Mesenchymal stem cell (in vitro differentiated cells and primary cell): ENCODE results near the gene RNF10.

Experiments used
- DNase-seq: peaks from one replicate; pipeline ENCODE4 v3.0.0-alpha.2; 2013
- H2AFZ ChIP-seq: one replicate; pipeline ENCODE4 v1.6.1; 2013; ENCODE audit warnings: low read depth, mild to moderate bottlenecking, control low read depth, inconsistent platforms, low read length, moderate library complexity
- H2AK5ac ChIP-seq: 2 replicates; pipeline ENCODE4 v1.6.1; 2013; ENCODE audit warnings: low read length, moderate library complexity, mild to moderate bottlenecking, inconsistent platforms; ENCODE audit not compliant: severe bottlenecking
- H2BK120ac ChIP-seq: one replicate; pipeline ENCODE4 v1.6.1; 2013; ENCODE audit warnings: low read depth, mild to moderate bottlenecking, inconsistent platforms, low read length, moderate library complexity
- H2BK12ac ChIP-seq, 2 experiments: one replicate each; pipeline ENCODE4 v1.6.1; 2013; ENCODE audit warnings: inconsistent platforms in 2 of 2, low read length in 2 of 2, mild to moderate bottlenecking in 2 of 2, moderate library complexity in 2 of 2, control low read depth in 1 of 2
- H2BK15ac ChIP-seq: one replicate; pipeline ENCODE4 v1.6.1; 2013; ENCODE audit warnings: mild to moderate bottlenecking, low read depth, inconsistent platforms; ENCODE audit not compliant: poor library complexity, severe bottlenecking
- H2BK5ac ChIP-seq: 2 replicates; pipeline ENCODE4 v1.6.1; 2013; ENCODE audit warnings: low read depth, mild to moderate bottlenecking, low read length, control low read depth, inconsistent platforms; ENCODE audit not compliant: poor library complexity, severe bottlenecking
- H3K14ac ChIP-seq, 2 experiments: one replicate each; pipeline ENCODE4 v1.6.1; 2013; ENCODE audit warnings: inconsistent platforms in 2 of 2, low read length in 2 of 2, control low read depth in 1 of 2, mild to moderate bottlenecking in 1 of 2, moderate library complexity in 1 of 2
- H3K18ac ChIP-seq, 2 experiments: one replicate each; pipeline ENCODE4 v1.6.1; 2013; ENCODE audit warnings: inconsistent platforms in 2 of 2, low read length in 2 of 2, control low read depth in 1 of 2, low read depth in 1 of 2, mild to moderate bottlenecking in 1 of 2
- H3K23ac ChIP-seq, 2 experiments: one replicate each; pipeline ENCODE4 v1.6.1; 2013; ENCODE audit warnings: inconsistent platforms in 2 of 2, low read length in 2 of 2, mild to moderate bottlenecking in 2 of 2, moderate library complexity in 2 of 2, control low read depth in 1 of 2
- H3K27ac ChIP-seq: 2 replicates; pipeline ENCODE4 v1.5.1; 2013; ENCODE audit warnings: mild to moderate bottlenecking, moderate library complexity, low read length, control low read depth, inconsistent platforms; ENCODE audit not compliant: poor library complexity, severe bottlenecking
- H3K27me3 ChIP-seq, 2 experiments: 2 replicates each; pipeline versions ENCODE4 v1.6.1 to v1.7.0; 2013; ENCODE audit warnings: low read length in 2 of 2, mild to moderate bottlenecking in 2 of 2, moderate library complexity in 2 of 2, control low read depth in 1 of 2, inconsistent platforms in 1 of 2; ENCODE audit not compliant: control insufficient read depth in 1 of 2, insufficient read depth in 1 of 2
- H3K36me3 ChIP-seq, 2 experiments: 2 replicates each; pipeline versions ENCODE4 v1.6.1 to v1.7.0; 2013; ENCODE audit warnings: low read length in 2 of 2, control low read depth in 1 of 2, inconsistent platforms in 1 of 2, low read depth in 1 of 2, mild to moderate bottlenecking in 1 of 2; ENCODE audit not compliant: insufficient read depth in 2 of 2, control insufficient read depth in 1 of 2
- H3K4ac ChIP-seq, 2 experiments: one replicate each; pipeline ENCODE4 v1.6.1; 2013; ENCODE audit warnings: inconsistent platforms in 2 of 2, low read length in 2 of 2, mild to moderate bottlenecking in 2 of 2, moderate library complexity in 2 of 2, control low read depth in 1 of 2, low read depth in 1 of 2
- H3K4me1 ChIP-seq: 2 replicates; pipeline ENCODE4 v1.6.1; 2013; ENCODE audit warnings: low read depth, low read length, control low read depth; ENCODE audit not compliant: control insufficient read depth, insufficient read depth
- H3K4me2 ChIP-seq: 2 replicates; pipeline ENCODE4 v1.6.1; 2013; ENCODE audit warnings: low read length, mild to moderate bottlenecking, inconsistent platforms; ENCODE audit not compliant: poor library complexity, severe bottlenecking
- H3K4me3 ChIP-seq, 2 experiments: 2 replicates each; pipeline versions ENCODE4 v1.5.1 to v1.7.0; 2013; ENCODE audit warnings: low read length in 2 of 2, mild to moderate bottlenecking in 2 of 2, control low read depth in 1 of 2, low read depth in 1 of 2; ENCODE audit not compliant: insufficient read depth in 1 of 2
- H3K79me1 ChIP-seq: replicated peaks from 2 replicates; pipeline ENCODE4 v1.6.1; 2013; ENCODE audit warnings: mild to moderate bottlenecking, control low read depth, low read length, inconsistent platforms; ENCODE audit not compliant: poor library complexity, severe bottlenecking
- H3K9ac ChIP-seq: 2 replicates; pipeline ENCODE4 v1.7.0; 2013; ENCODE audit warnings: mild to moderate bottlenecking, low read length, moderate library complexity
- H3K9me3 ChIP-seq: 2 replicates; pipeline ENCODE4 v1.7.0; 2013; ENCODE audit warnings: mild to moderate bottlenecking, low read length; ENCODE audit not compliant: control insufficient read depth
- H4K8ac ChIP-seq: one replicate; pipeline ENCODE4 v1.6.1; 2013; ENCODE audit warnings: inconsistent platforms, mild to moderate bottlenecking, low read length, moderate library complexity
- H4K91ac ChIP-seq: one replicate; pipeline ENCODE4 v1.6.1; 2013; ENCODE audit warnings: mild to moderate bottlenecking, low read length, inconsistent platforms
- WGBS: methylation state at CpG from one replicate; pipeline ENCODE4 v1.1.7; 2013; ENCODE audit warnings: mixed read lengths; 5-methylcytosine and 5-hydroxymethylcytosine counted together

The RNF10 gene

DNA sequence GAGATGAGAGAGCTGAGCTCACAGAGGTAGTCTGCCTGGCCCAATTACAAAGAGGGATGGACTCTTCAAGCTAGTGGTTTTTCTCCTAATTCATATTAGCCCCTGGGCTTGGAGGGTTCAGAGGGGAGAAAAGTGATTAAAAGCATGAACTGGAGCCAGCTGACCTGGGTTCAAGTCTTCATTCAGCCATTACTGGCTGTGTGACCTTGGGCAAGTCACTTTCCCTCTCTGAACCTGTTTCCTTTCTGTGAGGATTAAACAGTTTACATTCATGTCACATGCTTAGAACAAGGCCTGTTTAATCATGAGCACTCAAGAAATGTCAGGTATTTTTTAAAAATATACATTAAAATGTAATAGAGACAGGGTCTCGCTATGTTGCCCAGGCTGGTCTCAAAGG, 54.2 kb downstream of the RNF10 start:
- WGBS: 89% methylated on average over 1 of the region's 1 CpG

DNA sequence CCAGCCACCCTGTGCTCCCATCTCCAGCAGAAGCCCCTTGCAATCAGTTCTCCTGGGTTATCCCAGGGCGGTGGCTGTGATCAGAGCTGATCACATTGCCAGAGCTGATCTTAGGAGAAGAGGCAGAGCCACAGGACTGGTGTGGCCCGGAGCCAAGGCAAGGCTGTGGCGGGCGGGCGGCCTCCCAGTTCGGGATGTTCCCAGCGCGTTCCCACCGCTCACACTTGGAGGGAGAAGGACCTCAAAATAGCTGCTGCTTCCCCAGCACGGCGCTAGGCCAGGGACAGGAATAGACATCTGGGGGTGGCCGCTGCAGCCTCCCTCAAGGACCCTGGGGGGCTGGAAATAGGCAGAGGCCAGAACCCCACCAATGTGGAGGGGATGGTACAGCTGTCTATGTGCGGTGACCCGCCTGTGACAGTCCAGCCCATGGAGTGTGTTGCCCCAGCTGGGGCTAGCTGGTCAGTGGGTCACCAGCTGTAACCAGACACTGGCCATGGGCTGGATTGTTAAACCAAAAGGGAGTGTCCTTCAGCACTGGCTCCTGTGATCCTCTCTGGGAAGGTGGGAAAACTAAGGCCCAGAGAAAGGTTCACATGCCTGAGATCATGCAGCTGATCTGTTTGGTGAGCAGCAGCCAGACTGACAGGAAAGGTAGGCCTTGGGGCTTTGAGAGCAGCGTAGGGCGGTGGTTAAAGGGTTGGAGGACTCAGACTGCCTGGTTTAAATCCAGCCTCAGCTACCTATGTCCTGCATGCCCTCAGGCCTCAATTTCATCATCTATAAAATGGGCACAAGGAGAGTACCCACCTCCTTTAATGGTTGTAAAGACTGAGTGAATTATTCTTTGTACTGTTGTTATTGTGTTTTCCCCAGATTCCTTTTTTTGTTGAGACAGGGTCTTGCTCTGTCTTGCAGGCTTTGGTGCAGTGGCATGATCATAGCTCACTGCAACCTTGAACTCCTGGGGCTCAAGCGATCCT, 55.1 kb downstream of the RNF10 start:
- H3K36me3 ChIP-seq: no peaks in the 10 kb centered on the region
- H3K27ac ChIP-seq: no peak overlapping the region
- no peak overlapping the region for H2AFZ ChIP-seq
- H4K8ac ChIP-seq: no peak overlapping the region
- H3K27me3 ChIP-seq: peaks cover 22 to 23% of the 10 kb centered on the region in 2 experiments
- no peak overlapping the region for H2BK120ac ChIP-seq
- no peak overlapping the region for H2AK5ac ChIP-seq
- no peak overlapping the region for H3K18ac ChIP-seq
- no peak overlapping the region for H3K4me2 ChIP-seq
- no peak overlapping the region for H3K4me3 ChIP-seq
- H2BK15ac ChIP-seq: no peak overlapping the region
- H4K91ac ChIP-seq: no peak overlapping the region
- H3K9me3 ChIP-seq: no peaks in the 10 kb centered on the region
- H3K9ac ChIP-seq: no peak overlapping the region
- H3K79me1 ChIP-seq: no peaks in the 10 kb centered on the region
- no peak overlapping the region for H3K4ac ChIP-seq
- H3K4me1 ChIP-seq: peaks cover 5% of the 10 kb centered on the region
- WGBS: 93% methylated on average over 12 of the region's 17 CpGs
- H3K14ac ChIP-seq: no peak overlapping the region
- no peak for DNase-seq
- H3K23ac ChIP-seq: no peak overlapping the region
- H2BK5ac ChIP-seq: no peak overlapping the region
- H2BK12ac ChIP-seq: no peak overlapping the region

More for the DNA sequence above, 54.2 kb downstream of the RNF10 start:
- H2BK15ac ChIP-seq: no peak overlapping the region
- no peak overlapping the region for H2BK12ac ChIP-seq
- H4K8ac ChIP-seq: no peak overlapping the region
- no peak overlapping the region for H3K4me2 ChIP-seq
- H3K4me1 ChIP-seq: peaks cover 9% of the 10 kb centered on the region
- H3K4me3 ChIP-seq: no peak overlapping the region
- no peaks in the 10 kb centered on the region for H3K79me1 ChIP-seq
- DNase-seq: no peak
- H2BK120ac ChIP-seq: no peak overlapping the region
- no peak overlapping the region for H2AFZ ChIP-seq
- peaks cover 22 to 30% of the 10 kb centered on the region in 2 experiments for H3K27me3 ChIP-seq
- H3K36me3 ChIP-seq: no peaks in the 10 kb centered on the region
- H3K9ac ChIP-seq: no peak overlapping the region
- no peak overlapping the region for H2BK5ac ChIP-seq
- H4K91ac ChIP-seq: no peak overlapping the region
- no peak overlapping the region for H3K23ac ChIP-seq
- no peak overlapping the region for H3K27ac ChIP-seq
- H3K4ac ChIP-seq: no peak overlapping the region
- no peak overlapping the region for H3K18ac ChIP-seq
- H3K9me3 ChIP-seq: no peaks in the 10 kb centered on the region
- no peak overlapping the region for H3K14ac ChIP-seq
- no peak overlapping the region for H2AK5ac ChIP-seq

DNA sequence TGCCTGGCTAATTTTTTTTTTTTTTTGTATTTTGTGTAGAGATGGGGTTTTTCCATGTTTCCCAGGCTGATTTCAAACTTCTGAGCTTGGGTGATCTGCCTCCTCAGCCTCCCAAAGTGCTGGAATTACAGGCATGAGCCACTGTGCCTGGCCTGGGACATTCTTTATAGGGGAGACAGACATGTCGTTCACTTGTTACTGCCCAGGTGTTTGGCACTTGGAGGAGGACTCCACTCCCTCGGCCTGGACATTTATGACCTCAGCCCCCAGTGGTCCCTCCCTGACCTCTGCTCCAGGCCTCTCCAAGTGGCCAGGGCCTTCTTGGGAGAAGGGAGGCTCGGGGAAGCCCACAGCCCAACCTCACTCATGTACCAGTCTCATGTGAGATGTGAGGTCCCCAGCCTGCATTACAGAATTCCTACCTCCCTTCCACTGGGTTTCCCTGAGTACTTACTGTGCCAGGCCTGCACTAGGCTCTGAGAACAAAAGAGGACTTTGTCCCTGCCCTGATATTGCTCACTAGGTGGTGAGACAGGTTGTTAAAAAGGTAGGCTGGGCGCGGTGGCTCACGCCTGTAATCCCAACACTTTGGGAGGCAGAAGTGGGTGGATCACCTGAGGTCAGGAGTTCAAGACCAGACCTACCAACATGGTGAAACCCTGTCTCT, 56.7 kb downstream of the RNF10 start:
- no peak overlapping the region for H4K91ac ChIP-seq
- no peak overlapping the region for H3K4me2 ChIP-seq
- H3K23ac ChIP-seq: no peak overlapping the region
- no peak overlapping the region for H4K8ac ChIP-seq
- WGBS: 63% methylated on average over 6 of the region's 6 CpGs
- H3K18ac ChIP-seq: no peak overlapping the region
- H2BK120ac ChIP-seq: no peak overlapping the region
- no peak overlapping the region for H2BK5ac ChIP-seq
- no peak overlapping the region for H2AK5ac ChIP-seq
- DNase-seq: no peak
- H3K9ac ChIP-seq: no peak overlapping the region
- no peaks in the 10 kb centered on the region for H3K9me3 ChIP-seq
- no peak overlapping the region for H2BK15ac ChIP-seq
- no peak overlapping the region for H2BK12ac ChIP-seq
- H3K79me1 ChIP-seq: no peaks in the 10 kb centered on the region
- no peak overlapping the region for H3K4me3 ChIP-seq
- H3K4me1 ChIP-seq: no peaks in the 10 kb centered on the region
- H3K27ac ChIP-seq: no peak overlapping the region
- H3K27me3 ChIP-seq: peaks cover 13 to 22% of the 10 kb centered on the region in 2 experiments
- no peak overlapping the region for H3K4ac ChIP-seq
- H3K36me3 ChIP-seq: no peaks in the 10 kb centered on the region
- no peak overlapping the region for H2AFZ ChIP-seq
- H3K14ac ChIP-seq: no peak overlapping the region
